IPS-15b (cell line): Measurements from ENCODE around the gene ACOT13.
"Not testable (repeated sequence)": the region's sequence is repeated elsewhere in the genome, so short reads cannot be mapped to it uniquely, and the experiment has no call there.

ENCODE experiments used
- H3K27me3 ChIP-seq: one replicate; pipeline ENCODE4 v1.6.1; 2013; ENCODE audit warnings: low read length; ENCODE audit not compliant: control insufficient read depth, insufficient read depth
- H3K36me3 ChIP-seq: one replicate; pipeline ENCODE4 v1.6.1; 2013; ENCODE audit warnings: low read length; ENCODE audit not compliant: control insufficient read depth, insufficient read depth
- H3K4me1 ChIP-seq: one replicate; pipeline ENCODE4 v1.6.1; 2013; ENCODE audit warnings: mild to moderate bottlenecking, low read length; ENCODE audit not compliant: control insufficient read depth, insufficient read depth
- H3K4me3 ChIP-seq: one replicate; pipeline ENCODE4 v1.5.1; 2013; ENCODE audit warnings: low read depth, low read length
- H3K9ac ChIP-seq: one replicate; pipeline ENCODE4 v1.6.1; 2013; ENCODE audit warnings: low read depth, mild to moderate bottlenecking, low read length
- H3K9me3 ChIP-seq: one replicate; pipeline ENCODE4 v1.6.1; 2013; ENCODE audit warnings: mild to moderate bottlenecking, low read length; ENCODE audit not compliant: control insufficient read depth, insufficient read depth

The ACOT13 gene

DNA sequence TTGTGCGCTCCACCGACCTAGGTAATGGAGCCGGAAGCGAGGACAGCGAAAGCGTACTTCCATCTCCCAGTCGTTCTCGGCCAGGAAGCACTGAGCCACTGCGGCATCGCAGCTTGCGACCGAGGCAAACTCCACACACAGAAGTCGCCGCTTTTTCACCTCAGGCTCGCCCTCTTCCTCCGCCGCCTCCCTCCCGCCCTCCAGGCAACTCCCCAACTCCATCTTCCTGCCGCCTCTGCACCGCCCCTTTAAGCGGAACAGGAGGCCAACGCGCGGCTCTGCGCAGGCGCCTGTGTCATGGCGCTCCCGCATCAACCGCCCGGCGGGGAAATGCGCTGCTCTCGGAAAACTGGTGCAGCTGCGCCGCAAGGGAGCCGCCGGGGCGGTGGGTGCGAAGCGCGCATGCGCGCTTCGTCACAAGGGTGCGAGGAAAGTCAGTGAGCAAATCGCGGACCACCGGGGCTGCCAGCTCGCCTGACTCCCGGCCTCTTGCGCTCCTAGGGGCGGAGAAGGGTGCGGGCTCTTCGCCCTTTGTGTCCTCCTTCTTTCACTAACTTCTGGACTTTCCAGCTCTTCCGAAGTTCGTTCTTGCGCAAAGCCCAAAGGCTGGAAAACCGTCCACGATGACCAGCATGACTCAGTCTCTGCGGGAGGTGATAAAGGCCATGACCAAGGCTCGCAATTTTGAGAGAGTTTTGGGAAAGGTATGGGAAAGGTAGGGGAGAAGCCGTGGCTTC, at the start of gene ACOT13, which contains the start of gene TDP2:
TSS of gene ACOT13 (plus strand) at position 437 of the 737 bp plus-strand sequence. CDS start at position 624, 187 bp downstream.
TSS of gene TDP2 (minus strand) at position 259 of the 737 bp plus-strand sequence. CDS start at position 222, 37 bp downstream.
- peaks cover 12% of the 10 kb centered on the region for H3K36me3 ChIP-seq
- H3K4me1 ChIP-seq = peaks cover 5% of the 10 kb centered on the region
- H3K9ac ChIP-seq = peak within 1 kb of the TSS; percentile 96
- no peaks in the 10 kb centered on the region for H3K27me3 ChIP-seq
- peak within 1 kb of the TSS; percentile 100 for H3K4me3 ChIP-seq
- no peaks in the 10 kb centered on the region for H3K9me3 ChIP-seq

GRCh38 chr6:24619661-24620060, 47.2 kb upstream of the ACOT13 start:
- no peaks in the 10 kb centered on the region for H3K36me3 ChIP-seq
- no peaks in the 10 kb centered on the region for H3K27me3 ChIP-seq
- H3K4me3 ChIP-seq = no peak overlapping the region
- no peaks in the 10 kb centered on the region for H3K9me3 ChIP-seq
- no peaks in the 10 kb centered on the region for H3K4me1 ChIP-seq
- no peak overlapping the region for H3K9ac ChIP-seq

DNA sequence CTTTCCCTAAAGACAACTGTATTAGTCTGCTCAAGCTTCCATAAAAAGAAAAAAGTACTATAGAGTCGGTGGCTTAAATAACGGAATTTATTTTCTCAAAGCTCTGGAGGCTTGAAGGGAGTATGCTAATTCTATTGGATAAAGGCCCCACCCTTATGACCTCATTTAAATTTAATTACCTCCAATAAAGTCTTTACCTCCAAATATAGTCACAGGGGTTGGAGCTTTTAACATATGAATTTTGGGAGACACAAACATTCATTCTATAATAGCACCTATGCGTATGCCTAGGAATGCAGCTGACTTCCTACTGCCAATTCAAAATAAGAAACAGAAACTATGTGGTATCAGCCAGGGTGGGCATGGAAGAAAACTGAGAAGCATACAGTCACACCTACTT, 46.2 kb upstream of the ACOT13 start:
- no peak overlapping the region for H3K4me3 ChIP-seq
- no peak overlapping the region for H3K9ac ChIP-seq
- H3K27me3 ChIP-seq = no peaks in the 10 kb centered on the region
- H3K4me1 ChIP-seq = no peaks in the 10 kb centered on the region
- no peaks in the 10 kb centered on the region for H3K9me3 ChIP-seq
- H3K36me3 ChIP-seq = no peaks in the 10 kb centered on the region

DNA sequence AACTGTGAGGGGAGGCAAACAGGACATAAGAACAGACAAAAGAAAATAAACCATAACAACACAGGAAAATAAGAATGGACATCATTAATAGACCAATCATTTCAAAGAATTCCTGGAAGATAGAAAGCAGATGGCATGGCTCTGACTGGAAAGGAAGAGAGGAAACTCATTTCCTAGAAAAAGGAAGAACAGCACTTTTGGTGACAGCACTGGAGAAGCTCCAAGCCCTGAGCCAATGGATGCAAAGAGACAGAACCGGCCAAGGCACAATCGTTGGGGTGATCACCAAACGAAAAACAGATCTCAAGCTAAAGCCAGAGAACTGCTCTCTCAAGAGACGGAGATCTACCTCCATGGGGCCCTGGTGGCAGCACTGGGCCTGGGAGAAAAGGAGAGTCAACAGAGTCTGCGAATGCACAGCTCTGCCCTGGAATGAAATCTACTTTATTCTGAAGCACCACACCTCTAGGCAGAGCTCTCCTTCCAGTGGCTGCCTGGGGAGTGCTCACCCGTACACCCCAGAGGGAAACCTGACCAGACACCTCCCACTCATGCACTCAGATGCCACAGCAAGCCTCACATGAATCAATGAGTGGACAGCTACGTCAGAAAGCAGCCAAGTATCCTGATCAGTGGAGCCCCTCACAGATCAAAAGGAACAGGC, 45.1 kb upstream of the ACOT13 start:
- H3K9ac ChIP-seq = no peak overlapping the region
- no peaks in the 10 kb centered on the region for H3K36me3 ChIP-seq
- H3K4me1 ChIP-seq = no peaks in the 10 kb centered on the region
- H3K9me3 ChIP-seq = no peaks in the 10 kb centered on the region
- H3K4me3 ChIP-seq = no peak overlapping the region
- H3K27me3 ChIP-seq = no peaks in the 10 kb centered on the region

DNA sequence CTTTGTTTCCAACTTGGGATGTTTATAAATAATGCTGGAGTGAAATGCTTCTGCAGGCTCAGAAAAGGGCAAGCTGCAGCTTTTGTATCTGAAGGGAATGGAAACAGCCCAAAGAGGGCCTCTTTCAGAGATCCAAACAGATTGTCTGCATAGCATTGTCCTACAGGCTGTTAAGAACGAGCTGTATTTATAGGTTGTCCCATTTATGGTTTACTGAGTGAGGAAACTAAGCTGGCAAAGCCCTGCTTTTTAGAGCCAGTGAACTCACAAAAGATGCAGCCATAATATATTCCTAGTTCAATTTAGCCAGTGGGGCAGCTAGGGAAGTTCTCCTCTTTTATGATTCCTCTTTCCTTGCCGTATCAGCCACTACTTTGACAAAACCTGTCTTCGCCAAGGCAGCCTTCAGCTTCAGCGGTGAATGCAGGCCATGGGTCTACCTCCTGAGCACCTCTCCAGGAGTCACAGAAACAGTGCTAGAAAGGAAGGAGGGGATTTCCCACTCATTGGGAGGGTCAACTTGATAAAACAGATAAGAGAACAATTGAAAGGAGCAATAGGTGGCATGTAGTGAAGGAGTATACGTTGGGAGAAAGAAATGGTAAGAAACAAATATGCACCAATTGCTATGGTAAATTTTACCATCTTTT, 35.9 kb upstream of the ACOT13 start:
- H3K9ac ChIP-seq = no peak overlapping the region
- peaks cover 3% of the 10 kb centered on the region for H3K9me3 ChIP-seq
- no peaks in the 10 kb centered on the region for H3K27me3 ChIP-seq
- no peak overlapping the region for H3K4me3 ChIP-seq
- no peaks in the 10 kb centered on the region for H3K36me3 ChIP-seq
- H3K4me1 ChIP-seq = peaks cover 11% of the 10 kb centered on the region

DNA sequence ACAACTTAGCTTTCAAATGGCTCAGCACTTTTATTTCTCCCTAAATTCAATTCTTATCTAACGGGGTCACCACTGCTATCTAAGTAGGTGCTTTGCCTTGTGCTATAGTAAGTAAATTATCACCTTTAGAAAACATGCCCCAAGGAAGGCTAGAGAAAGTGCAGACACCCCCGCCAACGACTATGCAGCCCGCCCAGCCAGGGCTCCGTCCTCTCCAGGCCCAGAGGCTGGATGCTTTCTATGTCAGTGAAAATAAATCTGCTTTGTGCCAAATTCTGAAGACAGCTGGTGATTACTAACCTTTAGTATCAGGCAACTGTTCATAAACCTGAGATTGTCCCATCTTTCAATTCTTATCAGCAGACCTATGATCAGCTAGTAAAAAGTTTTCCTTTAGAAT, 35.2 kb upstream of the ACOT13 start:
- peaks cover 11% of the 10 kb centered on the region for H3K4me1 ChIP-seq
- no peak overlapping the region for H3K9ac ChIP-seq
- no peaks in the 10 kb centered on the region for H3K27me3 ChIP-seq
- H3K36me3 ChIP-seq = no peaks in the 10 kb centered on the region
- peaks cover 3% of the 10 kb centered on the region for H3K9me3 ChIP-seq
- H3K4me3 ChIP-seq = no peak overlapping the region

GRCh38 chr6:24632573-24632972, 34.3 kb upstream of the ACOT13 start:
- Histone ChIP-seq H3K4me3 (no peak overlapping the region), H3K27me3 (no peaks in the 10 kb centered on the region), H3K9me3 (peaks cover 3% of the 10 kb centered on the region), H3K9ac (no peak overlapping the region), H3K36me3 (no peaks in the 10 kb centered on the region), H3K4me1 (peaks cover 11% of the 10 kb centered on the region)

- no peak overlapping the region for H3K9ac ChIP-seq
- H3K9me3 ChIP-seq = peaks cover 3% of the 10 kb centered on the region
- no peaks in the 10 kb centered on the region for H3K36me3 ChIP-seq
- no peak overlapping the region for H3K4me3 ChIP-seq
- peaks cover under 1% of the 10 kb centered on the region for H3K4me1 ChIP-seq
- no peaks in the 10 kb centered on the region for H3K27me3 ChIP-seq
Observed at GRCh38 chr6:24636681-24637080, 30.2 kb upstream of the ACOT13 start.

GRCh38 chr6:24640166-24640565, 26.7 kb upstream of the ACOT13 start:
- Histone ChIP-seq H3K9ac (no peak overlapping the region), H3K36me3 (no peaks in the 10 kb centered on the region), H3K9me3 (peaks cover 3% of the 10 kb centered on the region), H3K27me3 (peaks cover 4% of the 10 kb centered on the region), H3K4me1 (no peaks in the 10 kb centered on the region), H3K4me3 (no peak overlapping the region)

- H3K9me3 ChIP-seq, H3K9ac ChIP-seq, H3K4me3 ChIP-seq, H3K36me3 ChIP-seq, H3K4me1 ChIP-seq, H3K27me3 ChIP-seq: not testable (repeated sequence)
Observed at GRCh38 chr6:24640631-24641030, 26.2 kb upstream of the ACOT13 start.

- Histone ChIP-seq H3K4me1 (no peaks in the 10 kb centered on the region), H3K4me3 (no peak overlapping the region), H3K9me3 (no peaks in the 10 kb centered on the region), H3K27me3 (peaks cover 4% of the 10 kb centered on the region), H3K9ac (no peak overlapping the region), H3K36me3 (no peaks in the 10 kb centered on the region)
Observed at GRCh38 chr6:24642061-24642460, 24.8 kb upstream of the ACOT13 start.

DNA sequence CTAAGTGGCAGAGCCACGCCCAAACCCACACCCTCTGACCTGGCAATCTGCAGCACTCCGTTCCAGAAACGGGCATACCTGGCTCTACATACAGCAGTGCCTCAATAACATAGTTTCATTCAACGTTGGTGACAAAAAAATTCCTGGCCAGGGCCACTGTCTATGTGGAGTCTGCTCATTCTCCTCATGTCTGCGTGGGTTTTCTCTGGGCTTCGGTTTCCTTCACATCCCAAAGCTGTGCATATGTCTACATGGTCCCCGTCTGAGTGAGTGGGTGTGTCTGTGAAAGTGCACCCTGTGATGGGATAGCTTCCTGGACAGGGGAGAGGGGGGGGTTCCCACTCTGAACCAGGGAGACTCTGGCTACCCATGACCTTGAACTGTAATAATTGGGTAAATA, 23.0 kb upstream of the ACOT13 start:
- Histone ChIP-seq H3K27me3 (peaks cover 4% of the 10 kb centered on the region), H3K9me3 (no peaks in the 10 kb centered on the region), H3K36me3 (no peaks in the 10 kb centered on the region), H3K4me1 (no peaks in the 10 kb centered on the region), H3K9ac (no peak overlapping the region), H3K4me3 (no peak overlapping the region)
